B cell (primary cell): ENCODE results near the gene TRUB1. TPM values are rescaled to one million over a fixed set of nuclear protein-coding genes. Genes with fewer than 3 reads are reported as not detected.
A peak's percentile ranks its signal among the peaks of the same experiment; 100 is the strongest.

Source experiments
- ATAC-seq: fragments of 200-7000 bp; cut with Tn5 transposase; one replicate; pipeline ENCODE4 v1.10.0; 2021; ENCODE audit warnings: low read depth, mild to moderate bottlenecking, moderate number of reproducible peaks, moderate library complexity
- CTCF ChIA-PET: fragments of 350-600 bp; sonication (Branson Sonifier 250); formaldehyde crosslinking; loops from one replicate; lab custom pipeline; 2021; ENCODE audit warnings: antibody characterized with exemption, inconsistent platforms; lab: Charles Lee
- POLR2A ChIA-PET: fragments of 350-600 bp; sonication (Branson Sonifier 250); formaldehyde crosslinking; loops from one replicate; lab custom pipeline; 2021; ENCODE audit warnings: antibody characterized with exemption; lab: Charles Lee
- DNase-seq: peaks from one replicate; pipeline ENCODE4 v3.0.0; 2013
- H2AFZ ChIP-seq: 2 replicates; pipeline ENCODE4 v1.6.1; 2012; ENCODE audit warnings: mild to moderate bottlenecking, low read depth, low read length; ENCODE audit not compliant: insufficient read depth, poor library complexity, severe bottlenecking
- H3K27ac ChIP-seq, 2 donors: 1 replicate in 1 of 2; 2 replicates in 1 of 2; pipeline ENCODE4 v1.5.1; 2012 to 2013; ENCODE audit warnings: low read length in 2 of 2, mild to moderate bottlenecking in 2 of 2, moderate library complexity in 1 of 2
- H3K27me3 ChIP-seq, 4 experiments: fragments of 200-600 bp in 1 of 4; sonication (generic) in 1 of 4; replicated peaks in 1 of 4; 1 replicate in 2 of 4; 2 replicates in 2 of 4; pipeline versions ENCODE4 v1.6.1 to v1.7.0; 2013 to 2016; ENCODE audit warnings: low read length in 3 of 4, mild to moderate bottlenecking in 2 of 4, mixed read lengths in 1 of 4, moderate library complexity in 1 of 4; ENCODE audit not compliant: insufficient read depth in 4 of 4, control insufficient read depth in 3 of 4; ENCODE audit errors: control extremely low read depth in 1 of 4
- H3K36me3 ChIP-seq, 2 experiments: replicated peaks in 1 of 2; 1 replicate in 1 of 2; 2 replicates in 1 of 2; pipeline versions ENCODE4 v1.6.1 to v1.7.1; 2013; ENCODE audit warnings: low read length in 1 of 2; ENCODE audit not compliant: insufficient read depth in 2 of 2, control insufficient read depth in 1 of 2; ENCODE audit errors: control extremely low read depth in 1 of 2, extremely low read depth in 1 of 2
- H3K4me1 ChIP-seq, 2 donors: fragments of 200-600 bp in 1 of 2; sonication (generic) in 1 of 2; 1 replicate in 1 of 2; 2 replicates in 1 of 2; pipeline versions ENCODE4 v1.5.1 to v1.6.1; 2013 to 2017; ENCODE audit warnings: low read length in 2 of 2; ENCODE audit not compliant: control insufficient read depth in 2 of 2, insufficient read depth in 2 of 2
- H3K4me2 ChIP-seq: replicated peaks from 2 replicates; pipeline ENCODE3; 2012; ENCODE audit warnings: mild to moderate bottlenecking, low read depth, low read length; ENCODE audit not compliant: poor library complexity, severe bottlenecking
- H3K4me3 ChIP-seq, 5 experiments: fragments of 200-600 bp in 1 of 5; sonication (generic) in 1 of 5; 1 replicate in 3 of 5; 2 replicates in 2 of 5; pipeline versions ENCODE4 v1.5.1 to v1.7.0; 2011 to 2016; ENCODE audit warnings: low read length in 4 of 5, mild to moderate bottlenecking in 4 of 5, low read depth in 2 of 5, control low read depth in 1 of 5, moderate library complexity in 1 of 5; ENCODE audit not compliant: insufficient read depth in 1 of 5; ENCODE audit errors: control extremely low read depth in 1 of 5, extremely low read depth in 1 of 5
- H3K79me2 ChIP-seq: fragments of 200-600 bp; sonication (generic); one replicate; pipeline ENCODE4 v1.6.0; 2016; ENCODE audit warnings: low read length; ENCODE audit not compliant: control insufficient read depth, insufficient read depth
- H3K9ac ChIP-seq: fragments of 200-600 bp; sonication (generic); 2 replicates; pipeline ENCODE4 v1.6.1; 2017; ENCODE audit warnings: mild to moderate bottlenecking, low read length, moderate library complexity
- H3K9me3 ChIP-seq, 3 donors: one replicate each; pipeline versions ENCODE4 v1.6.1 to v1.7.1; 2013; ENCODE audit warnings: low read length in 2 of 3; ENCODE audit not compliant: control insufficient read depth in 2 of 3, insufficient read depth in 1 of 3; ENCODE audit errors: control extremely low read depth in 1 of 3
- H4K20me1 ChIP-seq: 2 replicates; pipeline ENCODE4 v1.6.0; 2012; ENCODE audit warnings: mild to moderate bottlenecking, low read length; ENCODE audit not compliant: insufficient read depth, control insufficient read depth, poor library complexity, severe bottlenecking
- H3K27ac Mint-ChIP-seq: one replicate; pipeline ENCODE4 v1.8.0; 2021; ENCODE audit warnings: mixed read lengths
- H3K27me3 Mint-ChIP-seq: one replicate; pipeline ENCODE4 v1.8.0; 2021; ENCODE audit warnings: mixed read lengths
- H3K4me1 Mint-ChIP-seq: one replicate; pipeline ENCODE4 v1.8.0; 2021; ENCODE audit warnings: mixed read lengths
- H3K4me3 Mint-ChIP-seq: one replicate; pipeline ENCODE4 v1.8.0; 2021; ENCODE audit warnings: mixed read lengths
- H3K9me3 Mint-ChIP-seq: one replicate; pipeline ENCODE4 v1.8.0; 2022; ENCODE audit warnings: mixed read lengths; ENCODE audit not compliant: insufficient read depth
- EZH2 ChIP-seq: IDR thresholded peaks from 2 replicates; pipeline ENCODE4 v1.6.1; 2012; ENCODE audit warnings: borderline replicate concordance, low read depth, mild to moderate bottlenecking, moderate library complexity, low read length; ENCODE audit not compliant: insufficient read depth, poor library complexity, severe bottlenecking
- WGBS: methylation state at CpG from one replicate; pipeline ENCODE4 v1.1.5; 2013; ENCODE audit warnings: missing lambda C conversion rate; ENCODE audit not compliant: insufficient coverage; 5-methylcytosine and 5-hydroxymethylcytosine counted together
- intact Hi-C: fragments of 100-400 bp; cut with micrococcal nuclease; formaldehyde crosslinking; loops from one replicate; pipeline ENCODE4 v1.10.0; 2022
- polyA plus RNA-seq: library from polyadenylated mRNA; depleted of rRNA; stranded (reverse); fragments of >200 nt; gene quantifications from 2 replicates; pipeline ENCODE4 v1.2.3, GENCODE V29; 2012
- total RNA-seq, 2 donors: library from RNA; stranded (reverse); fragments of 120-200 nt in 1 of 2; gene quantifications; 1 replicate in 1 of 2; 2 replicates in 1 of 2; pipeline versions ENCODE4 v1.2.3 to v1.2.4, GENCODE V29; 2013 to 2022
- TF ChIP-seq, protein P1 (sequence below): fragments of 200-600 bp; IDR thresholded peaks from one replicate; pipeline ENCODE4 v1.8.0; 2022; ENCODE audit warnings: antibody characterized with exemption, mild to moderate bottlenecking

TRUB1 gene
- total and polyA plus RNA-seq, 2 donors (not counting 1 experiment from before 2014, with no cell fraction given), result 6.5 to 15.7 TPM

DNA sequence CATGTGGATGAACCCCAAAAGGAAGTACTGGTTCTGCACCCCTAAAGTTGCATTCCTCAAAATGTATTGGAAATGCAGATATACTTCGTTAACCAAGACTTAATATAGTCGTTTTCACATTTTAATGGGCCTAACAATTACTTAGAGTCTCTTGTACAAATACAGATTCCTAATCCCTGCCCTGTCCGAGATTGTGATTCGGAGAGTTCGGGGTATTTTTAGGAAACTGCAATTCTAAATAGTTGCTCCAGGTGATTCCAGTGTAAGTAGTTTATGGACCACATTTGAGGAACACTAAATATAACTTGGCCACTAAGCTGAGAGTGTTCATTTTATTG is 830 bp downstream of the TRUB1 start:
- Histone ChIP-seq H3K9ac (peak overlapping the region; percentile 96), H3K4me1 (peaks cover 15 to 16% of the 10 kb centered on the region in 2 donors), H3K27ac (peak overlapping the region; percentile 77 to 83), H3K79me2 (peaks cover 51% of the 10 kb centered on the region), H3K4me2 (peak overlapping the region; percentile 83), H3K27me3 (no peaks in the 10 kb centered on the region), H2AFZ (peak overlapping the region; percentile 97), H3K36me3 (peaks cover 0 to 18% of the 10 kb centered on the region in 2 experiments), H3K4me3 (peak overlapping the region; percentile 81 to 99 (median 93)), H3K9me3 (no peaks in the 10 kb centered on the region), H4K20me1 (peaks cover 4% of the 10 kb centered on the region)
- no CpG with 5 or more reads among the region's 5 CpGs for WGBS
- TF ChIP-seq EZH2, result no peak
- TF ChIP-seq, protein P1, sequence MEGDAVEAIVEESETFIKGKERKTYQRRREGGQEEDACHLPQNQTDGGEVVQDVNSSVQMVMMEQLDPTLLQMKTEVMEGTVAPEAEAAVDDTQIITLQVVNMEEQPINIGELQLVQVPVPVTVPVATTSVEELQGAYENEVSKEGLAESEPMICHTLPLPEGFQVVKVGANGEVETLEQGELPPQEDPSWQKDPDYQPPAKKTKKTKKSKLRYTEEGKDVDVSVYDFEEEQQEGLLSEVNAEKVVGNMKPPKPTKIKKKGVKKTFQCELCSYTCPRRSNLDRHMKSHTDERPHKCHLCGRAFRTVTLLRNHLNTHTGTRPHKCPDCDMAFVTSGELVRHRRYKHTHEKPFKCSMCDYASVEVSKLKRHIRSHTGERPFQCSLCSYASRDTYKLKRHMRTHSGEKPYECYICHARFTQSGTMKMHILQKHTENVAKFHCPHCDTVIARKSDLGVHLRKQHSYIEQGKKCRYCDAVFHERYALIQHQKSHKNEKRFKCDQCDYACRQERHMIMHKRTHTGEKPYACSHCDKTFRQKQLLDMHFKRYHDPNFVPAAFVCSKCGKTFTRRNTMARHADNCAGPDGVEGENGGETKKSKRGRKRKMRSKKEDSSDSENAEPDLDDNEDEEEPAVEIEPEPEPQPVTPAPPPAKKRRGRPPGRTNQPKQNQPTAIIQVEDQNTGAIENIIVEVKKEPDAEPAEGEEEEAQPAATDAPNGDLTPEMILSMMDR, result no peak
- ChIA-PET POLR2A (no interaction called here), CTCF (interaction anchor here (1.6 to 2.8 kb wide), 2 partner anchors 117 to 468 kb away, joined by 3 to 11 read pairs; partner anchors contain the start of gene FHIP2A)
- Mint-ChIP-seq H3K27ac (peak overlapping the region; percentile 92), H3K4me3 (peak overlapping the region; percentile 95), H3K9me3 (no peaks in the 10 kb centered on the region), H3K4me1 (peaks cover 34% of the 10 kb centered on the region), H3K27me3 (no peaks in the 10 kb centered on the region)
- DNase-seq, result no peak
- ATAC-seq, result no peak
- intact Hi-C loops, result loop anchor here (1.0 to 5.0 kb wide), 5 partner anchors 118 to 1262 kb away; partner anchors contain the start of genes ATRNL1, CASP7, CCDC186 and FHIP2A

DNA sequence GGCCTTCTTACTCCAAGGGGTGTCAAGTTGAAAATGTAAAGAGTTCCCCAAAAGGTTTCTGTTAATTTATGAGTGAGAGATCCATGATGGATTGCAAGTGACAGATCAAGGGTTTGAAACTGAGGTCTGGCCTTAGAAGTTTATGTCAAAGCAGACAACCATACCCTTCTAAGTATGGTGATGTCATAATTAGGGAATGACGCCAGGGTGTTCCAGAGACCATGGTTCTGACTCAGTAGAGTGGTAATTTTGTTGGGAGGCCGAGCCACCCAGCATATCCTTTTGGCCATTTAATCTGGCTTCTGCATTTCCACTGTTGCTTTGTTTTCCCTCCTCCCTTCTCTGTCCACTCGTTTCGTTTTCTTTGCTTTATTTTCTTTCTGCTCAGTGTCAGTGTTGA is 2.7 kb downstream of the TRUB1 start:
- no peak overlapping the region for H3K4me3 Mint-ChIP-seq
- H3K36me3 ChIP-seq, result peaks cover 3 to 32% of the 10 kb centered on the region in 2 experiments
- no peaks in the 10 kb centered on the region for H3K27me3 ChIP-seq
- H3K4me1 ChIP-seq, result peaks cover 15 to 16% of the 10 kb centered on the region in 2 donors
- POLR2A ChIA-PET, result no interaction called here
- TF ChIP-seq EZH2, result no peak
- TF ChIP-seq, protein P1, result no peak
- H3K9me3 Mint-ChIP-seq, result no peaks in the 10 kb centered on the region
- no peak overlapping the region for H3K27ac ChIP-seq
- peaks cover 64% of the 10 kb centered on the region for H3K79me2 ChIP-seq
- DNase-seq (no peak), ATAC-seq (no peak)
- no peaks in the 10 kb centered on the region for H3K27me3 Mint-ChIP-seq
- no peak overlapping the region for H3K9ac ChIP-seq
- peaks cover 34% of the 10 kb centered on the region for H3K4me1 Mint-ChIP-seq
- no CpG with 5 or more reads among the region's 4 CpGs for WGBS
- peaks cover 4% of the 10 kb centered on the region for H4K20me1 ChIP-seq
- H3K9me3 ChIP-seq, result no peaks in the 10 kb centered on the region
- CTCF ChIA-PET, result no interaction called here
- intact Hi-C loops, result no loop called here
- H3K4me3 ChIP-seq, result no peak overlapping the region
- no peak overlapping the region for H3K4me2 ChIP-seq
- no peak overlapping the region for H2AFZ ChIP-seq
- H3K27ac Mint-ChIP-seq, result no peak overlapping the region
